SK-N-SH treated with all-trans-retinoic acid at 6 μM for 48 hours (cell line): ENCODE data around the gene MIER3.

ENCODE experiments used
- ATAC-seq: fragments of 200-7000 bp; cut with Tn5 transposase; 3 replicates; pipeline ENCODE4 v1.9.1; 2020; ENCODE audit warnings: mild to moderate bottlenecking, moderate library complexity
- ARNTL ChIP-seq: fragments of 450-650 bp; formaldehyde crosslinking; IDR thresholded peaks from 2 replicates; pipeline ENCODE4 v1.5.0; 2020; ENCODE audit warnings: low read depth, mild to moderate bottlenecking, moderate library complexity, borderline replicate concordance
- BACH2 ChIP-seq: fragments of 250-450 bp; sonication (Bioruptor Pico); IDR thresholded peaks from 2 replicates; pipeline ENCODE4 v1.9.0; 2021; ENCODE audit warnings: mild to moderate bottlenecking, borderline replicate concordance
- CREB5 ChIP-seq: fragments of 250-450 bp; sonication (Bioruptor Pico); IDR thresholded peaks from 2 replicates; pipeline ENCODE4 v1.5.1; 2020; ENCODE audit warnings: low read depth, mild to moderate bottlenecking, moderate library complexity
- CSDC2 ChIP-seq: fragments of 250-450 bp; sonication (Bioruptor Pico); IDR thresholded peaks from 2 replicates; pipeline ENCODE4 v1.5.0; 2020; ENCODE audit warnings: mild to moderate bottlenecking, moderate library complexity
- CSRNP3 ChIP-seq: fragments of 250-450 bp; sonication (Bioruptor Pico); IDR thresholded peaks from 2 replicates; pipeline ENCODE4 v1.5.1; 2021; ENCODE audit warnings: mild to moderate bottlenecking, moderate library complexity
- ESRRG ChIP-seq: fragments of 250-450 bp; sonication (Bioruptor Pico); IDR thresholded peaks from 2 replicates; pipeline ENCODE4 v1.6.1; 2021; ENCODE audit warnings: mild to moderate bottlenecking
- GLIS3 ChIP-seq: fragments of 250-450 bp; sonication (Bioruptor Pico); IDR thresholded peaks from 2 replicates; pipeline ENCODE4 v1.5.0; 2020; ENCODE audit warnings: mild to moderate bottlenecking, moderate library complexity
- OSR1 ChIP-seq: fragments of 250-450 bp; sonication (Bioruptor Pico); IDR thresholded peaks from 2 replicates; pipeline ENCODE4 v1.8.0; 2022; ENCODE audit warnings: moderate library complexity, mild to moderate bottlenecking, inconsistent platforms
- PPARA ChIP-seq: fragments of 250-450 bp; sonication (Bioruptor Pico); IDR thresholded peaks from 2 replicates; pipeline ENCODE4 v1.5.0; 2020; ENCODE audit warnings: mild to moderate bottlenecking, borderline replicate concordance
- SNAI2 ChIP-seq: fragments of 250-450 bp; sonication (Bioruptor Pico); IDR thresholded peaks from 2 replicates; pipeline ENCODE4 v1.5.0; 2020; ENCODE audit warnings: mild to moderate bottlenecking, moderate library complexity
- TCF4 ChIP-seq: fragments of 250-450 bp; sonication (Bioruptor Pico); IDR thresholded peaks from 2 replicates; pipeline ENCODE4 v1.8.0; 2021; ENCODE audit warnings: mild to moderate bottlenecking, moderate library complexity, borderline replicate concordance
- TOX ChIP-seq: fragments of 250-450 bp; sonication (Bioruptor Pico); IDR thresholded peaks from 2 replicates; pipeline ENCODE4 v1.8.0; 2021; ENCODE audit warnings: mild to moderate bottlenecking, moderate library complexity, borderline replicate concordance
- ZC3H10 ChIP-seq: fragments of 250-450 bp; sonication (Bioruptor Pico); IDR thresholded peaks from 2 replicates; pipeline ENCODE4 v1.5.1; 2021; ENCODE audit warnings: mild to moderate bottlenecking, moderate library complexity
- ZFP30 ChIP-seq: fragments of 450-650 bp; formaldehyde crosslinking; IDR thresholded peaks from 2 replicates; pipeline ENCODE4 v1.5.0; 2022; ENCODE audit warnings: mild to moderate bottlenecking, moderate library complexity
- ZNF565 ChIP-seq: fragments of 450-650 bp; formaldehyde crosslinking; conservative IDR thresholded peaks from 2 replicates; pipeline ENCODE4 v1.5.0; 2020; ENCODE audit warnings: low read depth, mild to moderate bottlenecking, moderate library complexity
- ZNF70 ChIP-seq: fragments of 450-650 bp; formaldehyde crosslinking; IDR thresholded peaks from 2 replicates; pipeline ENCODE4 v1.5.0; 2020; ENCODE audit warnings: mild to moderate bottlenecking, moderate library complexity
- TF ChIP-seq, protein P1 (sequence below): fragments of 250-450 bp; sonication (Bioruptor Pico); IDR thresholded peaks from 2 replicates; pipeline ENCODE4 v1.5.0; 2020; ENCODE audit warnings: mild to moderate bottlenecking, moderate library complexity
- TF ChIP-seq, protein P2 (sequence below): fragments of 250-450 bp; sonication (Bioruptor Pico); IDR thresholded peaks from 2 replicates; pipeline ENCODE4 v1.8.0; 2020; ENCODE audit warnings: mild to moderate bottlenecking, moderate library complexity, borderline replicate concordance
- TF ChIP-seq, protein P3 (sequence below): fragments of 250-450 bp; sonication (Bioruptor Pico); IDR thresholded peaks from 2 replicates; pipeline ENCODE4 v1.8.0; 2021; ENCODE audit warnings: low read depth, mild to moderate bottlenecking, moderate library complexity, borderline replicate concordance

MIER3 gene

GRCh38 chr5:56922922-56923321 lies 29.0 kb downstream of the MIER3 start (continued):
- TF ChIP-seq, protein P1, sequence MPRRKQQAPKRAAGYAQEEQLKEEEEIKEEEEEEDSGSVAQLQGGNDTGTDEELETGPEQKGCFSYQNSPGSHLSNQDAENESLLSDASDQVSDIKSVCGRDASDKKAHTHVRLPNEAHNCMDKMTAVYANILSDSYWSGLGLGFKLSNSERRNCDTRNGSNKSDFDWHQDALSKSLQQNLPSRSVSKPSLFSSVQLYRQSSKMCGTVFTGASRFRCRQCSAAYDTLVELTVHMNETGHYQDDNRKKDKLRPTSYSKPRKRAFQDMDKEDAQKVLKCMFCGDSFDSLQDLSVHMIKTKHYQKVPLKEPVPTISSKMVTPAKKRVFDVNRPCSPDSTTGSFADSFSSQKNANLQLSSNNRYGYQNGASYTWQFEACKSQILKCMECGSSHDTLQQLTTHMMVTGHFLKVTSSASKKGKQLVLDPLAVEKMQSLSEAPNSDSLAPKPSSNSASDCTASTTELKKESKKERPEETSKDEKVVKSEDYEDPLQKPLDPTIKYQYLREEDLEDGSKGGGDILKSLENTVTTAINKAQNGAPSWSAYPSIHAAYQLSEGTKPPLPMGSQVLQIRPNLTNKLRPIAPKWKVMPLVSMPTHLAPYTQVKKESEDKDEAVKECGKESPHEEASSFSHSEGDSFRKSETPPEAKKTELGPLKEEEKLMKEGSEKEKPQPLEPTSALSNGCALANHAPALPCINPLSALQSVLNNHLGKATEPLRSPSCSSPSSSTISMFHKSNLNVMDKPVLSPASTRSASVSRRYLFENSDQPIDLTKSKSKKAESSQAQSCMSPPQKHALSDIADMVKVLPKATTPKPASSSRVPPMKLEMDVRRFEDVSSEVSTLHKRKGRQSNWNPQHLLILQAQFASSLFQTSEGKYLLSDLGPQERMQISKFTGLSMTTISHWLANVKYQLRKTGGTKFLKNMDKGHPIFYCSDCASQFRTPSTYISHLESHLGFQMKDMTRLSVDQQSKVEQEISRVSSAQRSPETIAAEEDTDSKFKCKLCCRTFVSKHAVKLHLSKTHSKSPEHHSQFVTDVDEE = no peak
- TF ChIP-seq, protein P2, sequence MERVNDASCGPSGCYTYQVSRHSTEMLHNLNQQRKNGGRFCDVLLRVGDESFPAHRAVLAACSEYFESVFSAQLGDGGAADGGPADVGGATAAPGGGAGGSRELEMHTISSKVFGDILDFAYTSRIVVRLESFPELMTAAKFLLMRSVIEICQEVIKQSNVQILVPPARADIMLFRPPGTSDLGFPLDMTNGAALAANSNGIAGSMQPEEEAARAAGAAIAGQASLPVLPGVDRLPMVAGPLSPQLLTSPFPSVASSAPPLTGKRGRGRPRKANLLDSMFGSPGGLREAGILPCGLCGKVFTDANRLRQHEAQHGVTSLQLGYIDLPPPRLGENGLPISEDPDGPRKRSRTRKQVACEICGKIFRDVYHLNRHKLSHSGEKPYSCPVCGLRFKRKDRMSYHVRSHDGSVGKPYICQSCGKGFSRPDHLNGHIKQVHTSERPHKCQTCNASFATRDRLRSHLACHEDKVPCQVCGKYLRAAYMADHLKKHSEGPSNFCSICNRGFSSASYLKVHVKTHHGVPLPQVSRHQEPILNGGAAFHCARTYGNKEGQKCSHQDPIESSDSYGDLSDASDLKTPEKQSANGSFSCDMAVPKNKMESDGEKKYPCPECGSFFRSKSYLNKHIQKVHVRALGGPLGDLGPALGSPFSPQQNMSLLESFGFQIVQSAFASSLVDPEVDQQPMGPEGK (CRISPR knock-in tag) = no peak
- no peak for TF ChIP-seq TCF4 (CRISPR knock-in tag)
- TF ChIP-seq ZNF565 = no peak

DNA sequence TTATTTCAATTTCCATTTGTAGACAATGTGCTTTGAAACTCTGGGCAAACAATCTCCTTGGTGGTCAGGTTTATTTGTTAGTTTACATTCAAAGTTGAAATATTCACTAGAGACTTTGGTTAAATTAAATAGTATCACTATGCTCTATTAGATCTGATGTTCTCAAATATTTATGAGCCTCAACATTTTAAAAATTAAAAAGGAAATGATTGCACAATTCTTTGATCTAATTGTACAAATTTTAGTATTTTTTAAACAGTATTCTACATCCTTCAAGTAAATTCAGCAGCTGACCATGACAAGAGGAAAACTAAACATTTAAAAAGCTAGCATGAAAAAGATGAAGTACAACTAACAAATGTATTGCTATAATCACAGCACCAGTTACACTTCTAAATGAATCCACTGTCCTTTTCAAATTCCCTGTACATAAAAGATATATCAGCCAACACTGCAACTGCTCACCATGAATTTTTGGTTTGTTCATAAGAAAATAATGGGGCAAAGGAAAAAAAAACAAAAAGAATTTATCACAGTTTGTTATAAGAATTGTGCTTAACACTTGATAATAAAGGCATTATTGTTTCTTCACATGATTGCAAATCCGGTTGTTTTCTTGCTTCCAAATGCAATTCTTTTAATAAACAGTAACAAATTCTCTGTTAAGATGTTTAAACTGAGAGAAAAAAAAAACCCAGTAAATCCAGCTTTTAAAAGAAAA lies 31.8 kb downstream of the MIER3 start:
- ATAC-seq = no peak
- no peak for TF ChIP-seq TCF4 (CRISPR knock-in tag)
- TF ChIP-seq, protein P3, sequence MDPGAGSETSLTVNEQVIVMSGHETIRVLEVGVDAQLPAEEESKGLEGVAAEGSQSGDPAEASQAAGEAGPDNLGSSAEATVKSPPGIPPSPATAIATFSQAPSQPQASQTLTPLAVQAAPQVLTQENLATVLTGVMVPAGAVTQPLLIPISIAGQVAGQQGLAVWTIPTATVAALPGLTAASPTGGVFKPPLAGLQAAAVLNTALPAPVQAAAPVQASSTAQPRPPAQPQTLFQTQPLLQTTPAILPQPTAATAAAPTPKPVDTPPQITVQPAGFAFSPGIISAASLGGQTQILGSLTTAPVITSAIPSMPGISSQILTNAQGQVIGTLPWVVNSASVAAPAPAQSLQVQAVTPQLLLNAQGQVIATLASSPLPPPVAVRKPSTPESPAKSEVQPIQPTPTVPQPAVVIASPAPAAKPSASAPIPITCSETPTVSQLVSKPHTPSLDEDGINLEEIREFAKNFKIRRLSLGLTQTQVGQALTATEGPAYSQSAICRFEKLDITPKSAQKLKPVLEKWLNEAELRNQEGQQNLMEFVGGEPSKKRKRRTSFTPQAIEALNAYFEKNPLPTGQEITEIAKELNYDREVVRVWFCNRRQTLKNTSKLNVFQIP (CRISPR knock-in tag) = no peak
- TF ChIP-seq BACH2 (CRISPR knock-in tag) = no peak

DNA sequence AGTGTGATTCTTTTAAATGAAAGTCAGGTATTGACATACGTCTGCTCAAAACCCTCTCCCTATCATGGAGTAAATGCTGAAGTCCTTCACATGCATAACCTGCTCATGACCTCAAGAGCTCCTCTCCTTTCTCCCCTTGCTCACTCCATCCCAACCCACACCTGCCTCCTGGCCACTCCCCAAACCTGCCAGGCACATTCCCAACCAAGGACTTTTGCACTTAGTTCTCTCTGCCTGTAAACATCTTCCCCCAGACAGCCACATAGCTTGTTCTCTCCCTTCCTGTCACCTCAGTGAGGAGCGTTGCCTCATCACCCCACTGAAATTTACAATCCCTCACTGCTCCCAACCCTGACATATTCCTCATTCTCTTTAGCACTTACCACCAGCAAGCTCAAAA lies 33.9 kb downstream of the MIER3 start:
- no peak; the same call in 2 of the 3 replicates for ATAC-seq
- TF ChIP-seq PPARA (CRISPR knock-in tag) = no peak
- no peak for TF ChIP-seq TCF4 (CRISPR knock-in tag)
- no peak for TF ChIP-seq ZNF70 (CRISPR knock-in tag)
- no peak for TF ChIP-seq ESRRG
- TF ChIP-seq, protein P1 = no peak
- TF ChIP-seq, protein P2 (CRISPR knock-in tag) = no peak
- TF ChIP-seq ARNTL (CRISPR knock-in tag) = no peak
- TF ChIP-seq, protein P3 (CRISPR knock-in tag) = no peak
- no peak for TF ChIP-seq ZFP30 (CRISPR knock-in tag)
- TF ChIP-seq CSDC2 (CRISPR knock-in tag) = no peak
- no peak for TF ChIP-seq SNAI2 (CRISPR knock-in tag)
- no peak for TF ChIP-seq ZC3H10 (CRISPR knock-in tag)
- no peak for TF ChIP-seq CREB5 (CRISPR knock-in tag)
- TF ChIP-seq OSR1 (CRISPR knock-in tag) = no peak
- no peak for TF ChIP-seq CSRNP3 (CRISPR knock-in tag)
- TF ChIP-seq BACH2 (CRISPR knock-in tag) = no peak
- TF ChIP-seq GLIS3 (CRISPR knock-in tag) = no peak
- TF ChIP-seq TOX (CRISPR knock-in tag) = no peak
